Activated CD4-positive, alpha-beta memory T cell treated with anti-CD3 and anti-CD28 coated beads, Interleukin-2, amount 10 ng/mL, durations not matched to agents 7 days and 5 days (primary cell): ENCODE data around the gene IMPG1. TPM values are rescaled to one million over a fixed set of nuclear protein-coding genes. Genes with fewer than 3 reads are reported as not detected.

ENCODE experiments used
- CTCF ChIA-PET: fragments of 350-600 bp; sonication (Branson Sonifier 250); formaldehyde crosslinking; loops from one replicate; lab custom pipeline; 2021; ENCODE audit warnings: antibody characterized with exemption, inconsistent platforms; lab: Charles Lee
- POLR2A ChIA-PET: fragments of 350-600 bp; sonication (Branson Sonifier 250); formaldehyde crosslinking; loops from one replicate; lab custom pipeline; 2021; ENCODE audit warnings: antibody characterized with exemption; lab: Charles Lee
- DNase-seq: peaks from one replicate; pipeline ENCODE4 v3.0.0-alpha.2; 2020
- H3K27ac Mint-ChIP-seq: one replicate; pipeline ENCODE4 v1.8.0; 2021; ENCODE audit warnings: mild to moderate bottlenecking, mixed read lengths
- H3K27me3 Mint-ChIP-seq: one replicate; pipeline ENCODE4 v1.8.0; 2021; ENCODE audit warnings: mixed read lengths
- H3K36me3 Mint-ChIP-seq: one replicate; pipeline ENCODE4 v1.8.0; 2021; ENCODE audit warnings: low read depth, mixed read lengths
- H3K4me1 Mint-ChIP-seq: one replicate; pipeline ENCODE4 v1.8.0; 2021; ENCODE audit warnings: mixed read lengths
- H3K4me3 Mint-ChIP-seq: one replicate; pipeline ENCODE4 v1.8.0; 2021; ENCODE audit warnings: mild to moderate bottlenecking, mixed read lengths
- H3K9me3 Mint-ChIP-seq: one replicate; pipeline ENCODE4 v1.8.0; 2021; ENCODE audit warnings: mixed read lengths
- total RNA-seq, 2 experiments: library from RNA; stranded (reverse); gene quantifications; one replicate each; pipeline ENCODE4 v1.2.3, GENCODE V29; 2021

The IMPG1 gene
- total RNA-seq, 2 experiments from 2014 or later: not detected

DNA sequence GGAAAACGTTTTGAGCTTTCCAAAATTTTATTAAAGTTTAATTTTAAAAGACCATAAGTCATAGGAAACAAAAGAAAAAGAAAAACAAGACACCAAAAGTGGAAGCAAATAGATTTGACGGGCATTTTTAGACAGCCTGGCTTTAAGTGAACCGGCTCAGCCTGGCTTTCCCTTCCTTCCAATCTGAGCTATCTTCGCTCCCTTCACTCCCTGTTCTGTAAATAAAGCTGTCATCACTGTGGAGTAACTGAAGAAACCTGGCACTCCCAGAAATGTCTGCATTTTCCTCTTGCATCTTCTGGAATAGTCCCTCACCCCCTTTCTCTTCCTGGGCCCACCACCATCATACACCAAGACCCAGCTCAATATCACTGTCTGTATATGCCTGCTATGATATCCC is 131.9 kb downstream of the IMPG1 start:
- Mint-ChIP-seq H3K4me1 (no peaks in the 10 kb centered on the region), H3K9me3 (no peaks in the 10 kb centered on the region), H3K27me3 (peaks cover 15% of the 10 kb centered on the region), H3K36me3 (no peaks in the 10 kb centered on the region), H3K27ac (no peak overlapping the region), H3K4me3 (no peak overlapping the region)
- ChIA-PET CTCF (interaction anchor here (1.4 kb wide), 1 partner anchor 47 kb away, joined by 3 read pairs; no protein-coding TSS in a partner anchor), POLR2A (no interaction called here)
- no peak for DNase-seq

GRCh38 chr6:75937846-75938245 is 134.6 kb downstream of the IMPG1 start:
- Mint-ChIP-seq H3K27ac (no peak overlapping the region), H3K4me1 (peaks cover 4% of the 10 kb centered on the region), H3K27me3 (peaks cover 18% of the 10 kb centered on the region), H3K4me3 (no peak overlapping the region), H3K9me3 (no peaks in the 10 kb centered on the region), H3K36me3 (no peaks in the 10 kb centered on the region)
- DNase-seq: no peak
- ChIA-PET POLR2A (no interaction called here), CTCF (no interaction called here)

GRCh38 chr6:75936682-75937081 is 135.8 kb downstream of the IMPG1 start:
- Mint-ChIP-seq H3K4me3 (no peak overlapping the region), H3K36me3 (no peaks in the 10 kb centered on the region), H3K4me1 (peaks cover 4% of the 10 kb centered on the region), H3K27me3 (peaks cover 18% of the 10 kb centered on the region), H3K27ac (no peak overlapping the region), H3K9me3 (no peaks in the 10 kb centered on the region)
- ChIA-PET CTCF (no interaction called here), POLR2A (no interaction called here)
- no peak for DNase-seq

GRCh38 chr6:75935473-75935793 is 137.0 kb downstream of the IMPG1 start:
- ChIA-PET POLR2A (no interaction called here), CTCF (interaction anchor here (1.1 to 5.0 kb wide), 4 partner anchors 11 to 288 kb away, joined by 4 to 23 read pairs (median 4); no protein-coding TSS in a partner anchor)
- Mint-ChIP-seq H3K9me3 (no peaks in the 10 kb centered on the region), H3K27me3 (peaks cover 13% of the 10 kb centered on the region), H3K27ac (no peak overlapping the region), H3K4me3 (no peak overlapping the region), H3K4me1 (peaks cover 4% of the 10 kb centered on the region), H3K36me3 (no peaks in the 10 kb centered on the region)
- DNase-seq: no peak

DNA sequence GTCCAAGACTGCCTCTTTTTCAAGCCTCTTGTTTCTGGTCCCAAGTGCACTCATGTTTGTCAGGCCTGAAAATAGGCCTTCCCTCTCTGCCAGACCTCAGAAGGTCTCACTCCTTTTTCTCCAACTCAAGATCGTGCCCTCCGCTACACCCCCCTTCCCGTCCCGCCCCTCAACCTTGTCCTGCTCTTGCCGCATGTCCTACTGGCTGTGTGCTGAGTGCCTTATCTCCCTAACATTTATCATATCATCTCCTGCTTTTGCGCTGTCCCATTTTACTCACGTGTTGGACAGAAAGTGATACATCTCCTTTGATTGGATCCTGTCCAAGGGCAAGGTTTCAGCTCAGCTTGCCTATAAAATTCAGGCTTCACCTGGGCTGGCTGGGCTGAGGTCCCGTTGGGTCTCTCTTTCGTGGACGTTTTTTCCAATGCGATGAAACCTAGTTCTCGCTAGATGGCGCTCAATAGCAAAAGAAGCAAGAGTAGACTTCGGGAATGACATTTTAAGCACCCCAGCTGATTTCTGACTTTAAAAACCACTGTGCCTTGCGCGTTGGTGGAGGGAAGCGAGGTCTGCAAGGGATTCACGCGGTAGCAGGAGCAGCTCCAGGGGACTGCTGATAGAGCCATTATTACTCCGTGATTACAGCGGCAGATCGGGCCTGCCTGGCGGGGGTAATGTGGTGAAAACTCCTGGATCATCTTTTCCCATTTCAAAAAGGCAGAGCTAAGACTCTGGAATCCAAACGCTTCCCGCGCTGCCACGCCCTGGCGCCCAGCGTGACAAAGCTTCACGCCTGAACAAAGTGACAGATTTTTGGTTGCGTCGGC is 137.6 kb downstream of the IMPG1 start:
- peaks cover 13% of the 10 kb centered on the region for H3K27me3 Mint-ChIP-seq
- ChIA-PET CTCF (interaction anchor here (1.1 to 5.0 kb wide), 7 partner anchors 9 to 288 kb away, joined by 3 to 23 read pairs (median 4); no protein-coding TSS in a partner anchor), POLR2A (no interaction called here)
- H3K36me3 Mint-ChIP-seq: no peaks in the 10 kb centered on the region
- no peaks in the 10 kb centered on the region for H3K9me3 Mint-ChIP-seq
- no peak overlapping the region for H3K4me3 Mint-ChIP-seq
- DNase-seq: peak; percentile 27
- peaks cover 4% of the 10 kb centered on the region for H3K4me1 Mint-ChIP-seq
- H3K27ac Mint-ChIP-seq: no peak overlapping the region

- ChIA-PET CTCF (interaction anchor here (0.9 to 5.0 kb wide), 5 partner anchors 11 to 40 kb away, joined by 3 to 23 read pairs (median 5); no protein-coding TSS in a partner anchor), POLR2A (no interaction called here)
- Mint-ChIP-seq H3K4me1 (peaks cover 4% of the 10 kb centered on the region), H3K9me3 (no peaks in the 10 kb centered on the region), H3K27ac (no peak overlapping the region), H3K4me3 (no peak overlapping the region), H3K27me3 (peaks cover 13% of the 10 kb centered on the region), H3K36me3 (no peaks in the 10 kb centered on the region)
- DNase-seq: no peak
These were observed 139.0 kb downstream of the IMPG1 start for GRCh38 chr6:75933387-75933975.

GRCh38 chr6:75932067-75932466 is 140.4 kb downstream of the IMPG1 start:
- no peaks in the 10 kb centered on the region for H3K9me3 Mint-ChIP-seq
- POLR2A ChIA-PET: no interaction called here

GRCh38 chr6:75931011-75931680 is 141.3 kb downstream of the IMPG1 start:
- H3K4me1 Mint-ChIP-seq: peaks cover 4% of the 10 kb centered on the region
- CTCF ChIA-PET: interaction anchor here (5.0 kb wide), 1 partner anchor 38 kb away, joined by 23 read pairs; no protein-coding TSS in a partner anchor
- no peak for DNase-seq
- no peaks in the 10 kb centered on the region for H3K9me3 Mint-ChIP-seq
- H3K36me3 Mint-ChIP-seq: no peaks in the 10 kb centered on the region
- POLR2A ChIA-PET: no interaction called here
- H3K4me3 Mint-ChIP-seq: no peak overlapping the region
- no peak overlapping the region for H3K27ac Mint-ChIP-seq
- H3K27me3 Mint-ChIP-seq: peaks cover 13% of the 10 kb centered on the region

More at GRCh38 chr6:75932067-75932466, 140.4 kb downstream of the IMPG1 start:
- CTCF ChIA-PET: interaction anchor here (5.0 kb wide), 1 partner anchor 39 kb away, joined by 23 read pairs; no protein-coding TSS in a partner anchor
- Mint-ChIP-seq H3K36me3 (no peaks in the 10 kb centered on the region), H3K4me3 (no peak overlapping the region), H3K4me1 (peaks cover 4% of the 10 kb centered on the region), H3K27ac (no peak overlapping the region), H3K27me3 (peaks cover 16% of the 10 kb centered on the region)
- DNase-seq: no peak

GRCh38 chr6:75926293-75927168 is 145.9 kb downstream of the IMPG1 start:
- no peak for DNase-seq
- H3K9me3 Mint-ChIP-seq: no peaks in the 10 kb centered on the region
- POLR2A ChIA-PET: no interaction called here
- no peak overlapping the region for H3K27ac Mint-ChIP-seq
- H3K4me3 Mint-ChIP-seq: no peak overlapping the region
- peaks cover 3% of the 10 kb centered on the region for H3K27me3 Mint-ChIP-seq
- no peaks in the 10 kb centered on the region for H3K4me1 Mint-ChIP-seq
- H3K36me3 Mint-ChIP-seq: no peaks in the 10 kb centered on the region
- CTCF ChIA-PET: no interaction called here

- Mint-ChIP-seq H3K4me3 (no peak overlapping the region), H3K27me3 (no peaks in the 10 kb centered on the region), H3K27ac (no peak overlapping the region), H3K4me1 (no peaks in the 10 kb centered on the region), H3K36me3 (no peaks in the 10 kb centered on the region), H3K9me3 (no peaks in the 10 kb centered on the region)
- POLR2A ChIA-PET: no interaction called here
- no peak for DNase-seq
- CTCF ChIA-PET: interaction anchor here (1.9 kb wide), 1 partner anchor 28 kb away, joined by 8 read pairs; no protein-coding TSS in a partner anchor
These were observed 150.2 kb downstream of the IMPG1 start for GRCh38 chr6:75922226-75922625.

DNA sequence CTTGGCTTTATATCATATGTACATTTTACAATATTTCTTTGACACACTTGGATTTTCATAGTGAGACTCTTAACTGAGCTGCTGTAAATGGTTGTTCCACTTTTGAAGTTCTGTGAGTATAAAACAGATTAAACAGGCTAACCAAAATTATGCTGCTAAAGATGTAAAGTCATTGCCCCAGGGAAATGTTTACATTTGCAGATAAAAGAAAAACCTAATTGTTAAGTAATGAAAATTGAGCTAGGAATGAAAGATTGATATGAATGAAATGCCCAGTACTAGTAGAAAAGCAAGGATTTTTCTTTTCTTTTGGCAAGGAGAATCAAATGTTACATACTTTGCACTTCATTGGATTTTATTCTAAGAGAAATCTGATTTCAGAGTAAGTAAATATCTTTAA is 159.4 kb downstream of the IMPG1 start:
- ChIA-PET CTCF (interaction anchor here (1.2 to 1.3 kb wide), 2 partner anchors 20 to 22 kb away, joined by 4 to 5 read pairs; no protein-coding TSS in a partner anchor), POLR2A (no interaction called here)
- Mint-ChIP-seq H3K4me1 (no peaks in the 10 kb centered on the region), H3K36me3 (no peaks in the 10 kb centered on the region), H3K4me3 (no peak overlapping the region), H3K9me3 (no peaks in the 10 kb centered on the region), H3K27ac (no peak overlapping the region), H3K27me3 (no peaks in the 10 kb centered on the region)
- no peak for DNase-seq

GRCh38 chr6:75907444-75907843 is 165.0 kb downstream of the IMPG1 start:
- ChIA-PET CTCF (interaction anchor here (3.0 kb wide), 1 partner anchor 14 kb away, joined by 12 read pairs; no protein-coding TSS in a partner anchor), POLR2A (no interaction called here)
- no peaks in the 10 kb centered on the region for H3K36me3 Mint-ChIP-seq
- no peaks in the 10 kb centered on the region for H3K9me3 Mint-ChIP-seq
- no peak for DNase-seq
- H3K27me3 Mint-ChIP-seq: no peaks in the 10 kb centered on the region
- no peaks in the 10 kb centered on the region for H3K4me1 Mint-ChIP-seq
- H3K4me3 Mint-ChIP-seq: no peak overlapping the region
- no peak overlapping the region for H3K27ac Mint-ChIP-seq
